ENCODE measurements around the gene VWC2L. TPM values are rescaled to one million over a fixed set of nuclear protein-coding genes. Genes with fewer than 3 reads are reported as not detected.

Gene VWC2L
- total RNA-seq, 2 donors from 2014 or later, result not detected

GRCh38 chr2:214382229-214382628 lies 28.6 kb upstream of the VWC2L start:
- H3K9me3 Mint-ChIP-seq, result no peaks in the 10 kb centered on the region
- no peaks in the 10 kb centered on the region for H3K4me1 Mint-ChIP-seq
- H3K36me3 ChIP-seq (ENCODE audit: control insufficient read depth, insufficient read depth, low read length), result no peaks in the 10 kb centered on the region
- H3K4me3 ChIP-seq (ENCODE audit: low read length), result no peak overlapping the region
- H3K27me3 Mint-ChIP-seq (ENCODE audit: insufficient read depth), result peaks cover 1% of the 10 kb centered on the region
- 87 to 100% methylated on average over 1 to 2 of the region's 2 CpGs for WGBS, 2 experiments (ENCODE audit: insufficient coverage in 1 of 2, insufficient read length in 1 of 2)
- H3K9me3 ChIP-seq (ENCODE audit: control insufficient read depth, low read length), result no peaks in the 10 kb centered on the region
- H3K4me3 Mint-ChIP-seq, result no peak overlapping the region
- no peaks in the 10 kb centered on the region for H3K27me3 ChIP-seq (ENCODE audit: control insufficient read depth, insufficient read depth, low read length, poor library complexity, severe bottlenecking)
- no peak overlapping the region for H3K27ac Mint-ChIP-seq
- DNase-seq, result no peak
- no peak overlapping the region for H3K9ac ChIP-seq (ENCODE audit: extremely low read depth, low read length, poor library complexity, severe bottlenecking)
- no peak for TF ChIP-seq CTCF (conservative IDR thresholded peaks at IDR 0.05)
- no peak overlapping the region for H3K27ac ChIP-seq (ENCODE audit: low read depth, low read length)
- no peaks in the 10 kb centered on the region for H3K4me1 ChIP-seq (ENCODE audit: control insufficient read depth, insufficient read depth, low read length)
- H3K36me3 Mint-ChIP-seq (ENCODE audit: low read depth), result no peaks in the 10 kb centered on the region

- H3K27me3 Mint-ChIP-seq (ENCODE audit: insufficient read depth), result peaks cover 1% of the 10 kb centered on the region
- Histone ChIP-seq H3K36me3 (ENCODE audit: control insufficient read depth, insufficient read depth, low read length) (no peaks in the 10 kb centered on the region), H3K9me3 (ENCODE audit: control insufficient read depth, low read length) (no peaks in the 10 kb centered on the region), H3K9ac (ENCODE audit: extremely low read depth, low read length, poor library complexity, severe bottlenecking) (no peak overlapping the region), H3K4me1 (ENCODE audit: control insufficient read depth, insufficient read depth, low read length) (no peaks in the 10 kb centered on the region), H3K27ac (ENCODE audit: low read depth, low read length) (no peak overlapping the region), H3K4me3 (ENCODE audit: low read length) (no peak overlapping the region), H3K27me3 (ENCODE audit: control insufficient read depth, insufficient read depth, low read length, poor library complexity, severe bottlenecking) (no peaks in the 10 kb centered on the region)
- H3K4me1 Mint-ChIP-seq, result no peaks in the 10 kb centered on the region
- no peaks in the 10 kb centered on the region for H3K36me3 Mint-ChIP-seq (ENCODE audit: low read depth)
- 93% methylated on average over 2 of the region's 2 CpGs for WGBS, 2 experiments (ENCODE audit: insufficient coverage in 1 of 2, insufficient read length in 1 of 2)
- H3K27ac Mint-ChIP-seq, result no peak overlapping the region
- TF ChIP-seq CTCF (conservative IDR thresholded peaks at IDR 0.05), result no peak
- no peaks in the 10 kb centered on the region for H3K9me3 Mint-ChIP-seq
- no peak for DNase-seq
- no peak overlapping the region for H3K4me3 Mint-ChIP-seq
Observed at GRCh38 chr2:214386720-214387119, 24.1 kb upstream of the VWC2L start.

- Histone ChIP-seq H3K4me3 (ENCODE audit: low read length) (no peak overlapping the region), H3K27me3 (ENCODE audit: control insufficient read depth, insufficient read depth, low read length, poor library complexity, severe bottlenecking) (no peaks in the 10 kb centered on the region), H3K9me3 (ENCODE audit: control insufficient read depth, low read length) (no peaks in the 10 kb centered on the region), H3K27ac (ENCODE audit: low read depth, low read length) (no peak overlapping the region), H3K9ac (ENCODE audit: extremely low read depth, low read length, poor library complexity, severe bottlenecking) (no peak overlapping the region), H3K4me1 (ENCODE audit: control insufficient read depth, insufficient read depth, low read length) (no peaks in the 10 kb centered on the region), H3K36me3 (ENCODE audit: control insufficient read depth, insufficient read depth, low read length) (no peaks in the 10 kb centered on the region)
- H3K27ac Mint-ChIP-seq, result no peak overlapping the region
- DNase-seq, result no peak
- H3K27me3 Mint-ChIP-seq (ENCODE audit: insufficient read depth), result peaks cover 1% of the 10 kb centered on the region
- H3K4me1 Mint-ChIP-seq, result no peaks in the 10 kb centered on the region
- H3K9me3 Mint-ChIP-seq, result no peaks in the 10 kb centered on the region
- no peak for TF ChIP-seq CTCF (conservative IDR thresholded peaks at IDR 0.05)
- no peaks in the 10 kb centered on the region for H3K36me3 Mint-ChIP-seq (ENCODE audit: low read depth)
- H3K4me3 Mint-ChIP-seq, result no peak overlapping the region
Observed at GRCh38 chr2:214389334-214389733, 21.5 kb upstream of the VWC2L start.

All from endodermal cell (in vitro differentiated cells).